HEK293 (cell line): ENCODE data around the gene ZFP36.

Source experiments
- HOXA7 ChIP-seq: sonication (generic); formaldehyde crosslinking; IDR thresholded peaks from 2 replicates; pipeline ENCODE4 v1.8.1; 2022; ENCODE audit warnings: missing genetic modification reagents, borderline replicate concordance
- KLF8 ChIP-seq: fragments of 450-650 bp; formaldehyde crosslinking; IDR thresholded peaks from 2 replicates; pipeline ENCODE4 v1.5.1; 2016; ENCODE audit warnings: missing biosample characterization, missing genetic modification characterization
- PRDM2 ChIP-seq: fragments of 450-650 bp; formaldehyde crosslinking; IDR thresholded peaks from 2 replicates; pipeline ENCODE4 v1.5.1; 2016; ENCODE audit warnings: missing biosample characterization, missing genetic modification characterization, borderline replicate concordance
- PRDM6 ChIP-seq: fragments of 450-650 bp; formaldehyde crosslinking; IDR thresholded peaks from 2 replicates; pipeline ENCODE4 v1.5.1; 2017; ENCODE audit warnings: missing biosample characterization, missing genetic modification characterization
- REST ChIP-seq: fragments of 450-650 bp; formaldehyde crosslinking; IDR thresholded peaks from 2 replicates; pipeline ENCODE4 v1.5.1; 2016; ENCODE audit warnings: missing biosample characterization, missing genetic modification characterization
- ZBTB10 ChIP-seq: fragments of 450-650 bp; formaldehyde crosslinking; IDR thresholded peaks from 2 replicates; pipeline ENCODE4 v1.5.1; 2016; ENCODE audit warnings: missing biosample characterization, missing genetic modification characterization
- ZBTB26 ChIP-seq: fragments of 450-650 bp; formaldehyde crosslinking; optimal IDR thresholded peaks from 2 replicates; pipeline ENCODE3; 2016; ENCODE audit warnings: missing biosample characterization, mild to moderate bottlenecking, missing genetic modification characterization
- ZFP69B ChIP-seq: fragments of 450-650 bp; formaldehyde crosslinking; IDR thresholded peaks from 2 replicates; pipeline ENCODE4 v1.5.1; 2016; ENCODE audit warnings: missing biosample characterization, missing genetic modification characterization
- ZNF223 ChIP-seq: fragments of 450-650 bp; formaldehyde crosslinking; IDR thresholded peaks from 2 replicates; pipeline ENCODE4 v1.5.1; 2016; ENCODE audit warnings: missing biosample characterization, missing genetic modification characterization
- ZNF23 ChIP-seq: fragments of 450-650 bp; formaldehyde crosslinking; IDR thresholded peaks from 2 replicates; pipeline ENCODE4 v1.5.1; 2016; ENCODE audit warnings: missing biosample characterization, missing genetic modification characterization, borderline replicate concordance
- ZNF239 ChIP-seq: fragments of 450-650 bp; formaldehyde crosslinking; IDR thresholded peaks from 2 replicates; pipeline ENCODE4 v1.5.1; 2016; ENCODE audit warnings: missing biosample characterization, missing genetic modification characterization
- ZNF341 ChIP-seq: fragments of 450-650 bp; formaldehyde crosslinking; IDR thresholded peaks from 2 replicates; pipeline ENCODE4; 2016; ENCODE audit warnings: low read depth, missing biosample characterization, missing genetic modification characterization
- ZNF391 ChIP-seq: fragments of 450-650 bp; formaldehyde crosslinking; IDR thresholded peaks from 2 replicates; pipeline ENCODE4 v1.5.1; 2016; ENCODE audit warnings: low read depth, missing biosample characterization, missing genetic modification characterization, borderline replicate concordance
- ZNF521 ChIP-seq: fragments of 450-650 bp; formaldehyde crosslinking; IDR thresholded peaks from 2 replicates; pipeline ENCODE4 v1.5.1; 2017; ENCODE audit warnings: missing biosample characterization, mild to moderate bottlenecking, missing genetic modification characterization
- ZNF654 ChIP-seq: fragments of 450-650 bp; formaldehyde crosslinking; IDR thresholded peaks from 2 replicates; pipeline ENCODE4 v1.5.1; 2016; ENCODE audit warnings: low read depth, missing biosample characterization, missing genetic modification characterization
- ZSCAN4 ChIP-seq: fragments of 450-650 bp; formaldehyde crosslinking; IDR thresholded peaks from 2 replicates; pipeline ENCODE4 v1.5.1; 2017; ENCODE audit warnings: missing biosample characterization, missing genetic modification characterization
- ZSCAN5A ChIP-seq: fragments of 450-650 bp; formaldehyde crosslinking; IDR thresholded peaks from 2 replicates; pipeline ENCODE4 v1.5.1; 2016; ENCODE audit warnings: missing biosample characterization, missing genetic modification characterization
- ZXDB ChIP-seq: fragments of 450-650 bp; formaldehyde crosslinking; IDR thresholded peaks from 2 replicates; pipeline ENCODE4 v1.5.1; 2016; ENCODE audit warnings: missing biosample characterization, missing genetic modification characterization

The ZFP36 gene

GRCh38 chr19:39397360-39398296 lies 9.0 kb upstream of the ZFP36 start (continued):
- TF ChIP-seq PRDM2 (tag by site-specific recombination) (no peak; the same call in 1 of the 2 replicates), ZBTB26 (tag by site-specific recombination) (peak; percentile 36), PRDM6 (tag by site-specific recombination) (no peak), ZNF223 (tag by site-specific recombination) (peak; percentile 90), ZXDB (tag by site-specific recombination) (peak; percentile 98), ZNF239 (tag by site-specific recombination) (no peak; the same call in 1 of the 2 replicates), ZNF391 (tag by site-specific recombination) (peak; percentile 88; the same call in 1 of the 2 replicates), REST (tag by site-specific recombination) (no peak), ZSCAN5A (tag by site-specific recombination) (0 out of 2 replicates have a peak, but pooled peaks have one; percentile 37), ZBTB10 (tag by site-specific recombination) (peak; percentile 55), ZNF521 (tag by site-specific recombination) (0 out of 2 replicates have a peak, but pooled peaks have one; percentile 34), ZSCAN4 (tag by site-specific recombination) (peak; percentile 57), KLF8 (peak; percentile 64), ZFP69B (tag by site-specific recombination) (peak; percentile 75), ZNF23 (no peak), ZNF654 (tag by site-specific recombination) (peak; percentile 97), HOXA7 (CRISPR knock-in tag) (no peak), ZNF341 (tag by site-specific recombination) (peak; percentile 93)
